ENCODE data around the gene ZNF879.

The ZNF879 gene

DNA sequence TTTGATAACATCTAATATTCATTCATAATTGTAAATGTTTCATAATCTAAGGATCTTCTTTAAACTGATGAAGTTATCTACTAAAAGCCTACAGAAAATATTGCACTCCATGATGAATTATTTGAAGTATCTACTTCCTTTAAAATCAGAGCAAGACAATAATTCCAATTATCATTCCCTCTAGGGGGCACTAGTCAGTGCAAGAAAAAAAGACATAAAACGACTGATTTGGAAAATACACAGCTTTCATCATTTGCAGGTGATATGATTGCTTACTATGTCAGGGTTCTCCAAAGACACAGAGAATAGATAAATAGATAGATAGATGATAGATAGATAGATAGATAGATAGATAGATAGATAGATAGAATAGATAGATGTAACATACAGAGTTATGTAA, 14.9 kb upstream of the ZNF879 start:
- DNase-seq (ENCODE audit: low read depth), result no peak

DNA sequence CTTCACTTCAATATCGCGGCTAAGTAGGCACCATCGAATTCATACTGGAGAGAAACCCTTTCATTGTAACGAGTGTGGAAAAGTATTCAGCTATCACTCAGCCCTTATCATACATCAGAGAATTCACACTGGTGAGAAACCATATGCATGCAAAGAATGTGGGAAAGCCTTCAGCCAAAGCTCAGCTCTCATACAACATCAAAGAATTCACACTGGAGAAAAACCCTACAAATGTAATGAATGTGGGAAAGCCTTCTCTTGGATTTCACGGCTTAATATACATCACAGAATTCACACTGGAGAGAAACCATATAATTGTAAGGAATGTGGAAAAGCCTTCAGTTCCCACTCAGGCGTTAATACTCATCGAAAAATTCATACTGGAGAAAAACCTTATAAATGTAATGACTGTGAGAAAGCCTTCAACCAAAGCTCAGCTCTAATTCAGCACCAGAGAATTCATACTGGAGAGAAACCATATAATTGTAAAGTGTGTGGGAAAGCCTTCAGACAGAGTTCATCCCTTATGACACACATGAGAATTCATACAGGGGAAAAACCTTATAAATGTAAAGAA, 9.5 kb downstream of the ZNF879 start:
- no peak for DNase-seq (ENCODE audit: low read depth)

DNA sequence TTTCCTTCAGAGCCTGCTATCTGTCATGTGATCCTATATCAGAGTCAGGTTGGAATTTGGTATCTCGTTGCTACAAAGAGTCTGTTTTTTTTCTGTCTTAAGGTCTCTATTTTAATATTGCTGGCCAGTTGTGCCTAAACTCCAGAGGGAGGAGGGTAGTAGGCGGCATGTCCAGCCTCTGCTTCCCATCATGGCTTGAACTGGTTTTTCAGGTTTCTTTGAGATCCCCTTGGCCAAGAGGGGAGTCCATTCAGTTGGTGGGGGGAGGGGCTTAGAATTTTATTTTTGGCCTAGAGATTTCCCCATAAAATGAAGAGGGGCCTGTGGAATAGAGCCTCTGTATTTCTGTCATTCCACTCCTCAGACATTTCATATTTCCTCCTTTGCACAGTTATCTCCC, 21.2 kb downstream of the ZNF879 start:
- no peak for DNase-seq (ENCODE audit: low read depth)

DNA sequence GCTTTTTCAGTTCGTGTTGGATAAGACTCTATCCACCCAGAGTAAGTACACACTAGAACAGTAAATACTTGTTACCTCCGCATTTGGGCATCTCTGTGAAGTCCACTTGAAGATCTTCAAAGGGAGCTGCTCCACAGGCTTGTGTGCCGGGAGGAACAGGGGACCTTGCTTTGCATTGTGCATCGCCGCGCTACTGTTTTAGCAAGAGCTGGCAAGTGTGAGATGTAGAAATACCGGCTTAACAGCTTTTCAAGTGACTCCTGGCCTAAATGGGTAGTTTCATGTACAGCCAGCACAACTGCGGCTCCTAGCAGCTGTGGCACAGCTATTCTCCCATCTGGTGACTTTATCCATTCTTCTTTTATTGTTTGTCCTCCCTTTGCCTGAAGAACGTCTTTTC, 28.2 kb downstream of the ZNF879 start:
- no peak for DNase-seq (ENCODE audit: low read depth)

DNA sequence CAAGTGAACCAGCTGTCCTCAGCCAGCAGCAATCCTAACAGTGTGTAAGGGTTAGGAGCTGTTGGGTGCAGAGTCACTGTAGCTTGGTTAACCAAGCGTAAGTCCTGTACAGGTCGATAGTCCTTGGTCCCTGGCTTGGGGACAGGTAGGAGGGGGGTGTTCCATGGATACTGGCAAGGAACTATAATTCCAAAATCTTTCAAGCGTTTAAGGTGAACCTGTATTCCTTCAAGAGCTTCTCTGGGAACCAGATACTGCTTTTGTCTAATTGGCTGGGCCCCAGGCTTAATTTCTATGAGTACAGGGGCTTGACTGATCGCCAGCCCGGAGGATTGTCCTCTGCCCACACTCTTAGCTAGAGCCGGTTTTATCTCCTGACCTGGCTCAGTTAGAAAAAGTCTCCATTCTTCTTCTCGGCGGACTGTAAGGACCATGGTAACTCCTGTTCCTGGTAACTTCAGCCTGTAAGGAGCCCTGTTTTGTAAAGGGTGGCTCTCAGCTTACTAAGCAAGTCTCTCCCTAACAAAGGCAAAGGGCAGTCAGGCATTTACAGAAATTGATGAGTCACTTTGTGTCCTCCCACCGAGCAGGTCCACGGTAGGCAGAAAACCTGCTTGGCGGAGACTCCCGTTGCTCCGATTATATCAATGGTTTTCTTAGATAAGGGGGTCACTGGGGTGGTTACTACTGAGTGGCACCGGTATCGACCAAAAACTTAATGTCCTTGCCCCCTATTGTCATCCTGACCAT, 30.6 kb downstream of the ZNF879 start:
- no peak for DNase-seq (ENCODE audit: low read depth)

DNA sequence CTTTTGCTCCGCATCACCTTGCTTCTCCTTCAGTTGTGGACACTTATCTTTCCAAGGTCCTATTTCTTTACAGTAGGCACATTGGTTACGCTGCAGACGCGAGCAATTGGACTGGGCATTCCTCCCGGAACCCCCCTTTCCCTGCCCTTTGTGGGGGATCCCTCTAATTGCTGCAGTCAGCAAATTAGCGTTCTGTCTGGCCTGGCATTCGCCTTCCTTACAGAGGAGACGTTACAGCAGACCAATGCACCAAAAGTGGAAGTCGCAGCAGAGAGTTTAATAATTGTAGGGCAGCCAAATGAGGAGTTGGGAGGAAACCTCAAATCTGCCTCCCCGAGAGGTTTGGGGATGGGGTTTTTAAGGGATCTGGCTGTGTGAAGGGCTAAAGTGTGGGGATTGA, 31.3 kb downstream of the ZNF879 start:
- no peak for DNase-seq (ENCODE audit: low read depth)

DNA sequence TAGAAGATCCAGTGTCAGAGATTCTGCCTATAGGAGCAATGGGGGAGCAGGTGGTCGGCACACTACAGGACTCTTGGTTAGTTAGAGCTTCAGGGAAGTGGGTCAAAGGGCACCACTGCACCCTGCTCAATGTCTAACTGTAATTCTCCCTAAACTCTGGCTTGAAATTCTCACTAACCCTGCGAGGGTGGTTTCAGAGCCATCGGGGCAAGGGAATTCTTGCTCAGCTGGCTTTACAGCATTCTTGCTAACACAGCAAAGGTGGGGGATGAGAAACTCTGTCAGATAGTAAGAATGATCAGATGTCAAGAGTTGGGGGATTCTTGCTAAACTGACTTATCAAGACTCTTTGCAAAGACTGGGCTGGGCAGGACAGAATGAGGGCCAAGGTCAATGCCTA, 31.8 kb downstream of the ZNF879 start:
- DNase-seq (ENCODE audit: low read depth), result no peak

DNA sequence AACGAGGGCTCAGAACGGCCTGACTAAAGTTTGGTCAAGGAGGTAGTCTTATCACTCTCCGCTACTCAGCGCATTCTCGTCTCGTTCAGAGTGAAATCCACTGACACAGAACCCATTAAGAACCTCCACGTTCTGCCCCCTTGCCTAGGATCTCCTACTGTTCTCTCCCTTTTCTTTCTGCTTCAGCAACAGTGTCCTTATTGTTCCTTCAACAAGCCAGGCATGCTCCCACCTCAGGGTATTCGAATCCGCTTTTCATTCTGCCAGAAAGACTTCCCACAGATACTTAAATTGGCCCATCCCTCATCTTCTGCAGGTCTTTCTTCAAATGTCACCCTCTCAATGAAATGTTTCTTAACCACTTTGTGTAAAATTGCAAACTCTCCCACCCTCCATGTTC, 32.2 kb downstream of the ZNF879 start:
- no peak for DNase-seq (ENCODE audit: low read depth)

DNA sequence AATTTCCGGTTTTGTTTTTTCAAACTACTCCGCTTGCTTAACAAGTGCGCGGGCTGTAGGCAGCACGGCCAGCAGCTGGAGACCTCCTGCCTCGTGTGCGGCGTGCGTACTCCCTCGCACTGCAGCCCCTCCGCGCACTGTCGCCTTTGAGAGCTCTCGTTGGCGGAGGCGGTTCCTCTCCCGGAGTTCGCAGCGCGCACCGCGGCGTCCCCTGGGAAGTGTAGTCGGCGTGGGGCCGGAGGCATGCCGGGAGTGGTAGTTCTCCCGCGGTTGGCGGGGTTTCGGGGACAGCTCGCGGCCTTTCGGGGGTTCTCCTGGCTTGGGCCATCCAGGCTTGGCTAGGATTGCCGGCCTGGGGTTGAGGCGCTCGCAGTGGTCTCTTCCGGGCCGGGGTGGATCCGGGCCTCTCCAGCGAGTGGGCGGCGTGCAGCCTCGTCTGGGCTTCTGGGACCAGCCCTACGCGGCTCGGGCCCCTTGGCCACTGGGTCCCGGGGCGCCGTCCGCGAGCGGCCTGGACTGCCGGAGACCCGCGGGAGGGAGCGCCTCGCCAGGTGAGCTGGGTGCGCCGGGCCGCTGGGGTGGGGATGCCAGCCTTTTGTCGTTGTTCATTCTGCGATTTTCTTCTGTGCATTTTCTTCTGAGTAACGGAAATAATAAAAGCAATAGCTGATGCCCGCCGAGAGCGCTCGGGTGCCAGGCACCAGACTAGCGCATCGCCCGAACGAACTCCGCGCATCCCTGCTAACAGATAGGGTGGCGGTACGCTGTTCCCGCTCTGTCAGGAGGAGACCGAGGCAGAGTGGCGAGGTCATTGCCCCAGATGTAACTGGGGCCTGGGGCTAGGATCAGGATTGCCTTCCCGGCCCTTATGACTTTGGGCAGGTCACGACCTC, 36.8 kb downstream of the ZNF879 start, which contains the start of gene ZNF354C:
TSS of gene ZNF354C (plus strand) at position 258 of the 893 bp plus-strand sequence. CDS start 1,696 bp downstream, outside the sequence.
- peak; percentile 74 for DNase-seq (ENCODE audit: low read depth)

DNA sequence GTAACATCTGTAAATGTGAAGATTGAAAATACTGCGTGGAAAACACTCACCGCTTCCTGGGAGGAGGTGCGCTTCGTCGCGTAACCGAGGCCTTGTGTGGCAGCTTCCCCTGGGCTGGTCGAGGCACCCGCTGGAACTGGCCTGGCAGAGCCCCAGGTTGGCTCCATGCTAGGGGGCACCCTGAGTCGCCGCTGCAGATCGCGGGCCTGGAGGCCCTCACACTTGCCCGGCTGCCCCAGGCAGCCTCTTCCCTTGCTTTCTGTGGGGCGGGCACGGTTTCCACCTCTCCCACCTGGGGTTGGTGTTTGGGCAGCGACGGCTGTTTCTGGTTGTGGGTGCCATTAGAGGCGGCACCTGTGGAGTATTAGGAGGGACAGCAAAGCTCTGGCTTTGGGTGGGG, 37.4 kb downstream of the ZNF879 start:
- no peak for DNase-seq (ENCODE audit: low read depth)

DNA sequence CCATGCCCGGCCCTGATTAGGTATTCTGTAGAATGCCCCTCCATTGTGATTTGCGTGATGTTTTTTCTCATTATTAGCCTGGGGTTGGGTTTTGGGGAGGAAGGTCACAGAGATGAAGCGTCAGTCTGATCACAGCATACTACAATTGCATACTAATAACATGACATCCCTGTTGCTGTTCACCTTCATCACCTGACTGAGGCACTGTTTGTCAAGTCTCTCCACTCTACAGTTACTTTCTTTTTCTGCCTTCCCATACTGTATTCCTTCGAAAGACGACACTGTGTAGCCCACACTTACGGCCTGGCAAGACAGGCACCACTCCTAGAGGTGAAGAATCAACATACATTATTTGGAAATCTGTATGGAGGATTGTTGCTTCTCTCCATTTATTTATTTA, 42.1 kb downstream of the ZNF879 start:
- no peak for DNase-seq (ENCODE audit: low read depth)

DNA sequence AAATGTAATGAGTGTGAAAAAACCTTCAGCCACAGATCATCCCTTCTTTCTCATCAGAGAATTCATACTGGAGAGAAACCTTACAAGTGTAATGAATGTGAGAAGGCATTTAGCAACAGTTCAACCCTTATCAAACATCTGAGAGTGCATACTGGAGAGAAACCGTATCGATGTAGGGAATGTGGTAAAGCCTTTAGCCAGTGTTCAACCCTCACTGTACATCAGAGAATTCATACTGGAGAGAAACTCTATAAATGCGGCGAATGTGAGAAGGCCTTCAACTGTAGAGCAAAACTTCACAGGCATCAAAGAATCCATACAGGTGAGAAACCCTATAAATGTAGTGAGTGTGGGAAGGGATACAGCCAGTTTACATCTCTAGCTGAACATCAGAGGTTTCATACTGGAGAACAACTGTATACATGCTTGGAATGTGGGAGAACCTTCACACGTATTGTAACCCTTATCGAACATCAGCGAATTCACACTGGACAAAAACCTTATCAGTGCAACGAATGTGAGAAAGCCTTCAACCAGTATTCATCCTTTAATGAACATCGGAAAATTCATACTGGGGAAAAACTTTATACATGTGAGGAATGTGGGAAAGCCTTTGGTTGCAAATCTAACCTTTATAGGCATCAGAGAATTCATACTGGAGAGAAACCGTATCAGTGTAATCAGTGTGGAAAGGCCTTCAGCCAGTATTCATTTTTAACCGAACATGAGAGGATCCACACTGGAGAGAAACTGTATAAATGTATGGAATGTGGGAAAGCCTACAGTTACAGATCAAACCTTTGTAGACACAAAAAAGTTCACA, 55.8 kb downstream of the ZNF879 start:
- DNase-seq (ENCODE audit: low read depth), result no peak

DNA sequence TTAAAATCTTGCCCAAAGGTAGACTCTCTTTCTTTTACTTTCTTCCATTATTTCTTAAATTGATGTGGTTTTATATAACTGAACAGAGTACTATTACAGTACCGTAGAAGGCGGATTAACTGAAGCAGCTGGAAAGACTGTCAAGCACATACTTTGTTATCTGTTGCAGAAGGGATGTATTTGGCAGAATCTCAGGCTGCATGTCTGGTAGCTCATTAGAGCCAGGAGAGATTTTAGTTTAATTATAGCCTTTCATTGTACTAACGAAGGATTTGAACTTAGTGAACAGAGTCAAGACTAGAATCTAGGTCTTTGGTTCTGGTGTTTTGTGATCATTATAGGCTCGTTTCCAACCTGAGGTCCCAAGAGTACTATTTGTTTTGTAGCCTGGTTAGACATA, 57.1 kb downstream of the ZNF879 start:
- DNase-seq (ENCODE audit: low read depth), result no peak

Data from T-helper 22 cell (primary cell).